GM12873 (cell line): Measurements from ENCODE around the gene OR3A2.

Source experiments
- TF ChIP-seq, protein P1 (sequence below): IDR thresholded peaks from 2 replicates; pipeline ENCODE4 v1.5.1; 2012; ENCODE audit warnings: low read depth, mild to moderate bottlenecking, moderate library complexity, low read length, control low read depth; ENCODE audit not compliant: insufficient read depth; ENCODE audit errors: missing control alignments

The OR3A2 gene

GRCh38 chr17:3385869-3386816 lies at the start of gene OR3A2:
Gene OR3A2, minus strand, starts transcription at chr17:3386308.
- TF ChIP-seq, protein P1, sequence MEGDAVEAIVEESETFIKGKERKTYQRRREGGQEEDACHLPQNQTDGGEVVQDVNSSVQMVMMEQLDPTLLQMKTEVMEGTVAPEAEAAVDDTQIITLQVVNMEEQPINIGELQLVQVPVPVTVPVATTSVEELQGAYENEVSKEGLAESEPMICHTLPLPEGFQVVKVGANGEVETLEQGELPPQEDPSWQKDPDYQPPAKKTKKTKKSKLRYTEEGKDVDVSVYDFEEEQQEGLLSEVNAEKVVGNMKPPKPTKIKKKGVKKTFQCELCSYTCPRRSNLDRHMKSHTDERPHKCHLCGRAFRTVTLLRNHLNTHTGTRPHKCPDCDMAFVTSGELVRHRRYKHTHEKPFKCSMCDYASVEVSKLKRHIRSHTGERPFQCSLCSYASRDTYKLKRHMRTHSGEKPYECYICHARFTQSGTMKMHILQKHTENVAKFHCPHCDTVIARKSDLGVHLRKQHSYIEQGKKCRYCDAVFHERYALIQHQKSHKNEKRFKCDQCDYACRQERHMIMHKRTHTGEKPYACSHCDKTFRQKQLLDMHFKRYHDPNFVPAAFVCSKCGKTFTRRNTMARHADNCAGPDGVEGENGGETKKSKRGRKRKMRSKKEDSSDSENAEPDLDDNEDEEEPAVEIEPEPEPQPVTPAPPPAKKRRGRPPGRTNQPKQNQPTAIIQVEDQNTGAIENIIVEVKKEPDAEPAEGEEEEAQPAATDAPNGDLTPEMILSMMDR, result no peak

- TF ChIP-seq, protein P1, result no peak
These were observed 47.6 kb upstream of the OR3A2 start, which contains the start of gene OR1E2 for GRCh38 chr17:3433741-3434140. Gene OR1E2, minus strand, starts transcription at chr17:3433841. Its CDS starts 0 bp downstream, at chr17:3433841.

DNA sequence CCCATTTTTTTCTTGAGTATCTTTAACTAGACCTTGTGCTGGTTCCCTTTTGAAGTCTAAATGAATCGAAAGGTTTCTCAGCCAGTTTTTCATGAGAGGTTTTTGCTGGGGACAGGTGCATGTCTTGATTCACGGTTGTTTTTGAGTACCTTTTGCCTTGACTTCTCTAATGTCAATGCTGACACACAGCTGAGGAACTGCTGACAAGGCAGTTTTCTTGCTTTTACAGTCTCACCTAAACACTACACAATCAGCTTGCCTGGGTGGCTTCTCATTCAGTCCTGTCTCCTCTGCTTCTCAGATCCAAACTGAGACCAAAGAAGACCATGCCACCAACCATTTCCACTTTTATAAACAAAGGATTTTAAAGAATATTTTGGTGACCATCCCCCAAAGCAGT lies 32.1 kb upstream of the OR3A2 start:
- TF ChIP-seq, protein P1, result no peak

GRCh38 chr17:3415610-3416009 lies 29.5 kb upstream of the OR3A2 start:
- TF ChIP-seq, protein P1, result no peak

GRCh38 chr17:3411070-3411469 lies 25.0 kb upstream of the OR3A2 start, which contains the start of gene OR3A3:
Gene OR3A3, plus strand, starts transcription at chr17:3411370.
- TF ChIP-seq, protein P1, result no peak

GRCh38 chr17:3401786-3402185 lies 15.7 kb upstream of the OR3A2 start:
- TF ChIP-seq, protein P1, result no peak

GRCh38 chr17:3400055-3400454 lies 13.9 kb upstream of the OR3A2 start:
- TF ChIP-seq, protein P1, result no peak
